Measurements from ENCODE around the gene TMEM117.

- TF ChIP-seq CTCF (conservative IDR thresholded peaks at IDR 0.05; ENCODE audit: low read depth, low read length) (no peak), EZH2 (IDR thresholded peaks at IDR 0.05; ENCODE audit: borderline replicate concordance, low read depth, low read length, poor library complexity, severe bottlenecking) (no peak)
Measured at GRCh38 chr12:43884683-43885410, 49.0 kb downstream of the TMEM117 start.

Measured in A673 (cell line).